GM19468 (cell line): ENCODE data around the gene KCNH1.

Source experiments
- ATAC-seq: cut with Tn5 transposase; IDR thresholded peaks from one replicate; pipeline ENCODE4 v1.9.1; 2021; ENCODE audit warnings: mild to moderate bottlenecking, moderate library complexity, moderate number of reproducible peaks; ENCODE audit not compliant: unreplicated experiment; ENCODE audit errors: extremely low read depth

The KCNH1 gene

GRCh38 chr1:210736713-210737112 lies 397.2 kb downstream of the KCNH1 start:
- no peak for ATAC-seq

- no peak for ATAC-seq
Observed at GRCh38 chr1:210731597-210731996, 402.4 kb downstream of the KCNH1 start.

GRCh38 chr1:210731193-210731592 lies 402.8 kb downstream of the KCNH1 start:
- ATAC-seq: no peak

- no peak for ATAC-seq
Observed at GRCh38 chr1:210730023-210730422, 403.9 kb downstream of the KCNH1 start.

- no peak for ATAC-seq
Observed at GRCh38 chr1:210728437-210729149, 405.4 kb downstream of the KCNH1 start.

- ATAC-seq: no peak
Observed at GRCh38 chr1:210727709-210728108, 406.2 kb downstream of the KCNH1 start.

- no peak for ATAC-seq
Observed at GRCh38 chr1:210726621-210727020, 407.3 kb downstream of the KCNH1 start.

- no peak for ATAC-seq
Observed at GRCh38 chr1:210724768-210725167, 409.2 kb downstream of the KCNH1 start.

GRCh38 chr1:210723646-210724045 lies 410.3 kb downstream of the KCNH1 start:
- ATAC-seq: no peak

- ATAC-seq: no peak
Observed at GRCh38 chr1:210722410-210723081, 411.4 kb downstream of the KCNH1 start.

- no peak for ATAC-seq
Observed at GRCh38 chr1:210715072-210715471, 418.9 kb downstream of the KCNH1 start.

- ATAC-seq: no peak
Observed at GRCh38 chr1:210711825-210712612, 421.9 kb downstream of the KCNH1 start.

- no peak for ATAC-seq
Observed at GRCh38 chr1:210709701-210710100, 424.2 kb downstream of the KCNH1 start.

- ATAC-seq: no peak
Observed at GRCh38 chr1:210707300-210708240, 426.4 kb downstream of the KCNH1 start.

GRCh38 chr1:210706246-210706645 lies 427.7 kb downstream of the KCNH1 start:
- no peak for ATAC-seq

- no peak for ATAC-seq
Observed at GRCh38 chr1:210705086-210705485, 428.9 kb downstream of the KCNH1 start.

- no peak for ATAC-seq
Observed at GRCh38 chr1:210703593-210703992, 430.4 kb downstream of the KCNH1 start.

GRCh38 chr1:210702506-210702905 lies 431.4 kb downstream of the KCNH1 start:
- ATAC-seq: no peak

GRCh38 chr1:210700511-210700910 lies 433.4 kb downstream of the KCNH1 start:
- ATAC-seq: no peak

GRCh38 chr1:210700083-210700482 lies 433.9 kb downstream of the KCNH1 start:
- ATAC-seq: no peak
